Osteoblast (primary cell): ENCODE measurements around the gene RIC8B. TPM values are rescaled to one million over a fixed set of nuclear protein-coding genes. Genes with fewer than 3 reads are reported as not detected.

Experiments
- DNase-seq: peaks from one replicate; pipeline ENCODE4 v3.0.0; 2011; ENCODE audit warnings: low spot score, mixed read lengths; ENCODE audit not compliant: insufficient read length; ENCODE audit errors: missing footprints
- H2AFZ ChIP-seq: 2 replicates; pipeline ENCODE4 v1.6.0; 2011; ENCODE audit warnings: mild to moderate bottlenecking, low read length
- H3K27ac ChIP-seq: 2 replicates; pipeline ENCODE4 v1.5.1; 2011; ENCODE audit warnings: mild to moderate bottlenecking, low read depth, low read length, moderate library complexity
- H3K27me3 ChIP-seq: 2 replicates; pipeline ENCODE4 v1.6.0; 2012; ENCODE audit warnings: mild to moderate bottlenecking, control low read depth, inconsistent platforms, low read length, moderate library complexity; ENCODE audit not compliant: insufficient read depth
- H3K36me3 ChIP-seq: 2 replicates; pipeline ENCODE4 v1.5.1; 2011; ENCODE audit warnings: mild to moderate bottlenecking, low read length, control low read depth, moderate library complexity; ENCODE audit not compliant: insufficient read depth
- H3K4me1 ChIP-seq: 2 replicates; pipeline ENCODE4 v1.5.1; 2011; ENCODE audit warnings: mild to moderate bottlenecking, low read length, control low read depth, moderate library complexity; ENCODE audit not compliant: insufficient read depth
- H3K4me2 ChIP-seq: 2 replicates; pipeline ENCODE4 v1.6.0; 2011; ENCODE audit warnings: mild to moderate bottlenecking, low read length; ENCODE audit not compliant: insufficient read depth
- H3K4me3 ChIP-seq: fragments of 200-600 bp; sonication (generic); 3 replicates; pipeline ENCODE4 v1.5.1; 2012; ENCODE audit warnings: mild to moderate bottlenecking, low read length, inconsistent platforms; ENCODE audit not compliant: insufficient read depth
- H3K79me2 ChIP-seq: 2 replicates; pipeline ENCODE4 v1.6.0; 2012; ENCODE audit warnings: mild to moderate bottlenecking, low read length, control low read depth, inconsistent platforms; ENCODE audit not compliant: insufficient read depth
- H3K9me3 ChIP-seq: 2 replicates; pipeline ENCODE4 v1.5.1; 2011; ENCODE audit warnings: low read depth, low read length, control low read depth
- H4K20me1 ChIP-seq: 2 replicates; pipeline ENCODE4 v1.6.0; 2012; ENCODE audit warnings: mild to moderate bottlenecking, low read length, control low read depth; ENCODE audit not compliant: insufficient read depth
- CTCF ChIP-seq: IDR thresholded peaks from 2 replicates; pipeline ENCODE4 v1.5.1; 2011; ENCODE audit warnings: mild to moderate bottlenecking, low read depth, low read length, moderate library complexity; ENCODE audit errors: extremely low read depth
- total RNA-seq: library from RNA; depleted of rRNA; stranded (reverse); fragments of >200 nt; gene quantifications from 2 replicates; pipeline ENCODE4 v1.2.3, GENCODE V29; 2012

The RIC8B gene
- total RNA-seq, 1 donor = 13.4 TPM

DNA sequence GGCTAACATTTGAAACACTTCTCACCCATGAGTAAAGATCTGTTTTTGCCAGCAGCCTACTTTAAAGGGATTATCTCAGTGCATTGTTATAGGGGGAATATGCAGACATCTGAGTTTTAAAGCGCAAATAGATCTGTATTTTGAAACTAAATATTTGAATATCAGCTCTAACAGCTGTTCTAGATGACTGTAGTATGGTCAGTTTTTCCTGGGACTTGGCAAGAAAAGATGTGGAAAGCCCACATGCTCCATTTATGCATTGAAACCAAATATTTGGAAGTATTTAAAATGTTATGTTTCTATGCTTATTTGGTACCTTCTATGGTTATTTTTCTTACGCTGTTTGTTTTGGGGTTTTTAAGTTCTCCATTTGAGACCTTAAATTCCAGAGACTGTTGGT lies 41.7 kb downstream of the RIC8B start:
- peaks cover 16% of the 10 kb centered on the region for H3K36me3 ChIP-seq
- no peak overlapping the region for H3K4me3 ChIP-seq
- no peaks in the 10 kb centered on the region for H3K9me3 ChIP-seq
- no peak for DNase-seq
- H2AFZ ChIP-seq = no peak overlapping the region
- no peaks in the 10 kb centered on the region for H3K79me2 ChIP-seq
- H3K27me3 ChIP-seq = no peaks in the 10 kb centered on the region
- H3K27ac ChIP-seq = no peak overlapping the region
- H3K4me2 ChIP-seq = no peak overlapping the region
- H3K4me1 ChIP-seq = no peaks in the 10 kb centered on the region
- no peak for TF ChIP-seq CTCF
- no peaks in the 10 kb centered on the region for H4K20me1 ChIP-seq

DNA sequence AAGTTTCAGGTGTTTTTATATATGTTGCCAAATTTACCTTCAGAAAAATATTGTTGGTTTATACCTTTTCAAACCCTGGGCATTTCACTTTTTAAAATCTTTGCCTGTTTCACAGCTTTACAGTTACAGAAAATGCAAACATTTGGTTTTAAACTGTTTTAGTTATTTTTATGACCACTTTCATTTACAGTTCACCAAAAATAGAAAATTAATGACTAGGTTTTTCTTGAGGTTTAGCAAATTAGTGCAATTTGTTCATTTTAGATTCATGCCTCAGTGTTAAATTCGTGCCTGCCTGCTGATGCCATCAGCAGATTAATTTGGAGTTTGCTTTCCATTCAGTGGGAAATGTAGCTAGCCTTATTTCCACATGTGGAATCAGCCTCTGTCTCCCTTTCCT lies 45.5 kb downstream of the RIC8B start:
- H3K27me3 ChIP-seq = no peaks in the 10 kb centered on the region
- H3K9me3 ChIP-seq = no peaks in the 10 kb centered on the region
- peaks cover 12% of the 10 kb centered on the region for H3K36me3 ChIP-seq
- H3K4me2 ChIP-seq = no peak overlapping the region
- no peaks in the 10 kb centered on the region for H3K4me1 ChIP-seq
- H4K20me1 ChIP-seq = no peaks in the 10 kb centered on the region
- no peak for TF ChIP-seq CTCF
- H3K4me3 ChIP-seq = no peak overlapping the region
- no peak overlapping the region for H3K27ac ChIP-seq
- DNase-seq = no peak
- H3K79me2 ChIP-seq = no peaks in the 10 kb centered on the region
- H2AFZ ChIP-seq = no peak overlapping the region

DNA sequence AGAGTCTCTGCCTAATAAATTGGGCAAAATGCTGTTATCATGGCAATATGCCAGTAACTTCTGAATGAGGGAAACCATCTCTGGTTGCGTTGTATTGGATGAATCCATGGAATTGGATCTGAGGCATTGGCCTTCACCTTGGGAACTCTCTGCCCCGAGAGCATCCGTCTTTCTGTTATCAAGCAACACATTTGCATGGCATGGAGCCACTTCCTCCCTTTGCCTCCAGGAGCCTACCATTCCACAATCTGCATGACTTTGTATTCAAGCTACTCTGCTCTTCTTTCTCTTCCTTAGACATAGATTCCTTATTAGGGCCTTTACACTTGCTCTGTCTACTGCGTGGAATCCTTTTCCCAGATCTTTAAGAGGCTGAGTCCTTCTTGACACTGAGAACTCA lies 57.2 kb downstream of the RIC8B start:
- no peaks in the 10 kb centered on the region for H3K27me3 ChIP-seq
- DNase-seq = no peak
- H3K4me2 ChIP-seq = no peak overlapping the region
- H3K27ac ChIP-seq = no peak overlapping the region
- no peaks in the 10 kb centered on the region for H3K4me1 ChIP-seq
- no peak for TF ChIP-seq CTCF
- H3K9me3 ChIP-seq = no peaks in the 10 kb centered on the region
- H4K20me1 ChIP-seq = no peaks in the 10 kb centered on the region
- no peak overlapping the region for H3K4me3 ChIP-seq
- H2AFZ ChIP-seq = no peak overlapping the region
- no peaks in the 10 kb centered on the region for H3K79me2 ChIP-seq
- no peaks in the 10 kb centered on the region for H3K36me3 ChIP-seq

GRCh38 chr12:106837782-106838181 lies 63.3 kb downstream of the RIC8B start:
- Histone ChIP-seq H3K27me3 (no peaks in the 10 kb centered on the region), H4K20me1 (no peaks in the 10 kb centered on the region), H3K36me3 (peaks cover 3% of the 10 kb centered on the region), H2AFZ (no peak overlapping the region), H3K4me2 (no peak overlapping the region), H3K9me3 (no peaks in the 10 kb centered on the region), H3K4me1 (peaks cover 13% of the 10 kb centered on the region), H3K4me3 (no peak overlapping the region), H3K79me2 (no peaks in the 10 kb centered on the region), H3K27ac (no peak overlapping the region)
- TF ChIP-seq CTCF = no peak
- DNase-seq = no peak
